Liver (tissue), 9 donors: ENCODE measurements around the gene ASCC1. TPM values are rescaled to one million over a fixed set of nuclear protein-coding genes. Genes with fewer than 3 reads are reported as not detected.
A peak's percentile ranks its signal among the peaks of the same experiment; 100 is the strongest.
"Not testable (repeated sequence)": the region's sequence is repeated elsewhere in the genome, so short reads cannot be mapped to it uniquely, and the experiment has no call there.

Source experiments
- DNase-seq: peaks from one replicate; pipeline ENCODE4 v3.0.0-alpha.2; 2017; ENCODE audit warnings: low spot score
- H3K27ac ChIP-seq, 2 donors: one replicate each; pipeline ENCODE4 v1.7.0; 2013; ENCODE audit warnings: inconsistent platforms in 2 of 2, low read length in 2 of 2, control low read depth in 1 of 2, low read depth in 1 of 2, mild to moderate bottlenecking in 1 of 2
- H3K27me3 ChIP-seq, 4 donors: one replicate each; pipeline versions ENCODE4 v1.6.1 to v1.7.0; 2013; ENCODE audit warnings: low read length in 3 of 4, inconsistent platforms in 1 of 4, mild to moderate bottlenecking in 1 of 4, moderate library complexity in 1 of 4; ENCODE audit not compliant: control insufficient read depth in 4 of 4, insufficient read depth in 4 of 4
- H3K36me3 ChIP-seq, 4 donors: one replicate each; pipeline versions ENCODE4 v1.6.1 to v1.7.0; 2013; ENCODE audit warnings: low read length in 3 of 4, mild to moderate bottlenecking in 3 of 4, low read depth in 1 of 4, moderate library complexity in 1 of 4; ENCODE audit not compliant: control insufficient read depth in 4 of 4, insufficient read depth in 3 of 4
- H3K4me1 ChIP-seq, 4 donors: one replicate each; pipeline versions ENCODE4 v1.6.1 to v1.7.0; 2013; ENCODE audit warnings: low read length in 3 of 4, mild to moderate bottlenecking in 3 of 4, moderate library complexity in 1 of 4; ENCODE audit not compliant: control insufficient read depth in 4 of 4, insufficient read depth in 4 of 4
- H3K4me3 ChIP-seq, 3 donors: one replicate each; pipeline versions ENCODE4 v1.6.1 to v1.7.0; 2013; ENCODE audit warnings: low read length in 3 of 3, control low read depth in 1 of 3, low read depth in 1 of 3, mild to moderate bottlenecking in 1 of 3
- H3K9ac ChIP-seq, 2 donors: one replicate each; pipeline ENCODE4 v1.7.0; 2013; ENCODE audit warnings: low read length in 2 of 2, mild to moderate bottlenecking in 2 of 2, moderate library complexity in 2 of 2, control low read depth in 1 of 2, low read depth in 1 of 2
- H3K9me3 ChIP-seq, 4 donors: one replicate each; pipeline versions ENCODE4 v1.6.1 to v1.7.0; 2013; ENCODE audit warnings: low read length in 3 of 4; ENCODE audit not compliant: control insufficient read depth in 4 of 4
- CTCF ChIP-seq: fragments of 150-350 bp; IDR thresholded peaks from 2 replicates; pipeline ENCODE4 v1.5.1; 2017; ENCODE audit warnings: improper control_type of control experiment, low read depth, low read length; ENCODE audit not compliant: missing input control
- EGR1 ChIP-seq, 2 donors: IDR thresholded peaks; 2 replicates each; pipeline ENCODE4 v1.6.1; 2016 to 2018; ENCODE audit warnings: antibody characterized with exemption in 2 of 2, low read depth in 2 of 2
- FOXA1 ChIP-seq: IDR thresholded peaks from 2 replicates; pipeline ENCODE4 v1.6.1; 2016; ENCODE audit warnings: antibody characterized with exemption
- FOXA2 ChIP-seq: IDR thresholded peaks from 2 replicates; pipeline ENCODE4 v1.6.1; 2016; ENCODE audit warnings: antibody characterized with exemption
- GABPA ChIP-seq, 2 donors: IDR thresholded peaks in 1 of 2; conservative IDR thresholded peaks in 1 of 2; 2 replicates each; pipeline ENCODE4 v1.6.1; 2016; ENCODE audit warnings: antibody characterized with exemption in 2 of 2, mild to moderate bottlenecking in 1 of 2, moderate library complexity in 1 of 2
- HNF4A ChIP-seq, 2 donors: conservative IDR thresholded peaks; 2 replicates each; pipeline ENCODE4 v1.6.1; 2016; ENCODE audit warnings: antibody characterized with exemption in 2 of 2, mild to moderate bottlenecking in 2 of 2
- HNF4G ChIP-seq: IDR thresholded peaks from 2 replicates; pipeline ENCODE4 v1.6.1; 2016; ENCODE audit warnings: antibody characterized with exemption
- JUND ChIP-seq, 2 donors: IDR thresholded peaks; 2 replicates each; pipeline ENCODE4 v1.6.1; 2016; ENCODE audit warnings: antibody characterized with exemption in 2 of 2
- MAX ChIP-seq: IDR thresholded peaks from 2 replicates; pipeline ENCODE4 v1.6.1; 2016; ENCODE audit warnings: antibody characterized with exemption
- NR2F2 ChIP-seq: IDR thresholded peaks from 2 replicates; pipeline ENCODE4 v1.6.1; 2016; ENCODE audit warnings: antibody characterized with exemption
- RAD21 ChIP-seq, 2 donors: IDR thresholded peaks; 2 replicates each; pipeline ENCODE4 v1.6.1; 2016; ENCODE audit warnings: antibody characterized with exemption in 2 of 2, mild to moderate bottlenecking in 2 of 2
- RXRA ChIP-seq, 2 donors: IDR thresholded peaks; 2 replicates each; pipeline ENCODE4 v1.6.1; 2017 to 2018; ENCODE audit warnings: antibody characterized with exemption in 2 of 2, mild to moderate bottlenecking in 1 of 2
- SP1 ChIP-seq: IDR thresholded peaks from 2 replicates; pipeline ENCODE4 v1.6.1; 2018; ENCODE audit warnings: antibody characterized with exemption, mild to moderate bottlenecking
- YY1 ChIP-seq: IDR thresholded peaks from 2 replicates; pipeline ENCODE4 v1.6.1; 2016; ENCODE audit warnings: antibody characterized with exemption, mild to moderate bottlenecking
- ZBTB33 ChIP-seq: IDR thresholded peaks from 2 replicates; pipeline ENCODE4 v1.6.1; 2016; ENCODE audit warnings: antibody characterized with exemption
- WGBS: extraction: QIAGEN DNeasy Blood & Tissue Kit; methylation state at CpG from one replicate; pipeline ENCODE4 v1.1.7; 2013; 5-methylcytosine and 5-hydroxymethylcytosine counted together
- polyA plus RNA-seq, 2 donors: library from polyadenylated mRNA; stranded (reverse) in 1 of 2; unstranded in 1 of 2; fragments of 200-250 nt in 1 of 2; fragments of >200 nt in 1 of 2; fragmentation: Nextera tagmentation in 1 of 2; extraction: Ambion mirVana in 1 of 2; gene quantifications; one replicate each; pipeline versions ENCODE4 v1.2.1 to v1.2.3, GENCODE V29; 2013 to 2015
- total RNA-seq, 2 donors: library from RNA; depleted of rRNA; stranded (reverse); fragments of >200 nt; gene quantifications; one replicate each; pipeline ENCODE4 v1.2.3, GENCODE V29; 2014
- donor health status: healthy.
- donor health status: healthy.
- donor health status: healthy.
- donor health status: healthy.
- donor health status: healthy.

The ASCC1 gene
- total and polyA plus RNA-seq, 4 donors: 6.9 to 13.9 (median 10.2) TPM

DNA sequence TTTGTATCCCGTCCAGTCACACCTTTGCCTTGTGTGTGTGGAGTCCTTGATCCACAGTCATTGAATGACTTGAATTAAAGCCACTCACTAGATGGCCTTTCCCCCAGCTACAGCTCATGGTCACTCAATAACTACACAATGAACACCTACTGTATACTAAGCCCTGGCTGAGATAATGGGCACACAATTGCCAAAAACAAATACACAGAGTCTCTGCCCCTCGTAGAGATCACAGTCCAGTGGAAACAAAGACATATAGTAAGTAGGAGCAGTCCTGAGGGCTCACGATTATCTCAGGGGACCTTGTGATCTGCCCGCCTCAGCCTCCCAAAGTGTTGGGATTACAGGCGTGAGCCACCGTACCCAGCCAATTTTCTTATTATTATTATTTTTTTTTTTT, 35.6 kb upstream of the ASCC1 start:
- DNase-seq: no peak
- 85% methylated on average over 6 of the region's 6 CpGs for WGBS
- Histone ChIP-seq H3K27me3 (no peaks in the 10 kb centered on the region), H3K27ac (no peak overlapping the region), H3K9ac (no peak overlapping the region), H3K4me1 (peaks cover 19 to 35% (median 33%) of the 10 kb centered on the region in 4 donors), H3K9me3 (no peaks in the 10 kb centered on the region), H3K4me3 (no peak overlapping the region), H3K36me3 (no peaks in the 10 kb centered on the region)
- TF ChIP-seq HNF4A (conservative IDR thresholded peaks at IDR 0.05) (peak in 1 of 2 donors; percentile 6), RAD21 (IDR thresholded peaks at IDR 0.05) (no peak)

- TF ChIP-seq YY1 (no peak), SP1 (peak; percentile 34), HNF4G (no peak), GABPA (IDR thresholded peaks at IDR 0.05 in 1 of 2, conservative IDR thresholded peaks at IDR 0.05 in 1 of 2) (no peak), NR2F2 (peak; percentile 44), EGR1 (IDR thresholded peaks at IDR 0.05; ENCODE audit: low read depth in 2 of 2) (no peak), FOXA2 (no peak), RAD21 (IDR thresholded peaks at IDR 0.05) (peak in 1 of 2 donors; percentile 25), MAX (no peak), HNF4A (conservative IDR thresholded peaks at IDR 0.05) (no peak), JUND (IDR thresholded peaks at IDR 0.05) (no peak), RXRA (IDR thresholded peaks at IDR 0.05) (peak; percentile 63 to 70), FOXA1 (no peak)
- WGBS: 68% methylated on average over 1 of the region's 1 CpG
- H3K36me3 ChIP-seq: no peaks in the 10 kb centered on the region
- H3K27me3 ChIP-seq: no peaks in the 10 kb centered on the region
- H3K9me3 ChIP-seq: no peaks in the 10 kb centered on the region
- H3K9ac ChIP-seq: no peak overlapping the region
- no peak overlapping the region for H3K4me3 ChIP-seq
- H3K27ac ChIP-seq: peak overlapping the region in 1 of 2 donors; percentile 22
- no peak for DNase-seq
- H3K4me1 ChIP-seq: peaks cover 19 to 35% (median 33%) of the 10 kb centered on the region in 4 donors
Measured at GRCh38 chr10:72250666-72251065, 34.6 kb upstream of the ASCC1 start.

GRCh38 chr10:72249176-72249862, 33.2 kb upstream of the ASCC1 start:
- not testable (repeated sequence) for H3K36me3 ChIP-seq, DNase-seq, H3K9ac ChIP-seq, H3K9me3 ChIP-seq, H3K27me3 ChIP-seq, H3K4me3 ChIP-seq
- Histone ChIP-seq H3K4me1 (peaks cover 7 to 28% (median 26%) of the 10 kb centered on the region in 4 donors), H3K27ac (peak overlapping the region; percentile 71 to 76)
- WGBS: 91% methylated on average over 17 of the region's 17 CpGs

DNA sequence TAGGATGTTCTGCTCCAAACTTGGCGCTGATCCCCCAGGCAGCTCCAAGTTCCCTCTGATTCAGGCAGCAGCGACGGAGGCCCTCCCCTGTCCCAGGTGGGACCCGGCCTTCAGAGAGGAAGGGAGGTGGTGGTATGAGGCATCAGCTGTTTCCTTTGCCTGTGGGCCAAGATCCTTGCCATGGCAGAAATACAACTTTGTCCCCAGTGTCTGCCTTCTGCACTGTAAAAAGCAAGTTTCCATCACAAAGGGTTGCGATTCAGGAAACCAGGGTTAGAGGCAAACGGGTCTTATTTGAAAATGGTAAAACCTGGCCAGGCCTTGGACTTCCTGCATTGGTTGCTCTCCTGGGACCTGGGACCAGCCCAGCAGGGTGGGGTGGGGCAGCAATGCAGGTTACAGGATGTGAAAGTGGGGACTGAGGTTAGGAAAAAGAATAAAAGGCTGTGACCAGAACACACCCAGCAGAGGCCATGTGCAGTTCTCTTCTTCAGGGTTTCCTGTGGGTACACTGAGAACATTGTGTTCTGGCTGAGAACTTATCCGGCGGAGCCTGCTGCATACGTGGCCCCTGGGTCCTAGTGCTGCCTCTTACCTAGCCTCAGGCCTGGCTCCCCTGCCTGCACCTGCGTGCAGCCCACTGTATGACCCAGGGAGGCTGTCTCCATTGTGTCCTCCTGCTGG, 32.5 kb upstream of the ASCC1 start:
- Histone ChIP-seq H3K4me3 (no peak overlapping the region), H3K4me1 (peaks cover 7 to 33% (median 23%) of the 10 kb centered on the region in 4 donors), H3K36me3 (no peaks in the 10 kb centered on the region), H3K9ac (peak overlapping the region in 1 of 2 donors; percentile 4), H3K27me3 (no peaks in the 10 kb centered on the region), H3K9me3 (no peaks in the 10 kb centered on the region), H3K27ac (peak overlapping the region; percentile 71 to 76)
- DNase-seq: no peak
- WGBS: 32% methylated on average over 10 of the region's 10 CpGs
- TF ChIP-seq HNF4G: peak; percentile 37
- TF ChIP-seq HNF4A (conservative IDR thresholded peaks at IDR 0.05): peak; percentile 3 to 31
- TF ChIP-seq SP1: peak; percentile 97
- peak; percentile 24 for TF ChIP-seq FOXA1
- TF ChIP-seq CTCF: no peak
- TF ChIP-seq ZBTB33: no peak
